Cerebellar cortex (tissue), 1 donor: ENCODE measurements around the gene FHOD3.
"Not testable (repeated sequence)": the region's sequence is repeated elsewhere in the genome, so short reads cannot be mapped to it uniquely, and the experiment has no call there.

Source experiments
- DNase-seq: peaks from one replicate; pipeline ENCODE4 v3.0.0-alpha.2; 2015; ENCODE audit warnings: low spot score

Gene FHOD3

GRCh38 chr18:36756242-36756641, 458.7 kb downstream of the FHOD3 start:
- DNase-seq = no peak

GRCh38 chr18:36757081-36757480, 459.6 kb downstream of the FHOD3 start:
- peak; percentile 51 for DNase-seq

GRCh38 chr18:36757991-36758390, 460.5 kb downstream of the FHOD3 start:
- no peak for DNase-seq

GRCh38 chr18:36758623-36759022, 461.1 kb downstream of the FHOD3 start:
- DNase-seq = no peak

- DNase-seq = no peak
These were observed 461.8 kb downstream of the FHOD3 start for GRCh38 chr18:36759167-36759776.

- DNase-seq = no peak
These were observed 463.1 kb downstream of the FHOD3 start for GRCh38 chr18:36760598-36760997.

- DNase-seq = no peak
These were observed 463.7 kb downstream of the FHOD3 start for GRCh38 chr18:36761186-36761698.

GRCh38 chr18:36762074-36762473, 464.6 kb downstream of the FHOD3 start:
- no peak for DNase-seq

- DNase-seq = not testable (repeated sequence)
These were observed 465.5 kb downstream of the FHOD3 start for GRCh38 chr18:36762965-36763364.

- no peak for DNase-seq
These were observed 469.3 kb downstream of the FHOD3 start for GRCh38 chr18:36766836-36767235.

GRCh38 chr18:36769172-36769571, 471.7 kb downstream of the FHOD3 start:
- no peak for DNase-seq

GRCh38 chr18:36769611-36770314, 472.2 kb downstream of the FHOD3 start:
- peak; percentile 12 for DNase-seq

GRCh38 chr18:36770315-36770946, 472.9 kb downstream of the FHOD3 start:
- no peak for DNase-seq

- DNase-seq = no peak
These were observed 473.7 kb downstream of the FHOD3 start for GRCh38 chr18:36771245-36771644.

- no peak for DNase-seq
These were observed 474.8 kb downstream of the FHOD3 start for GRCh38 chr18:36772241-36772723.

GRCh38 chr18:36775396-36775795, 477.9 kb downstream of the FHOD3 start:
- DNase-seq = no peak

- DNase-seq = no peak
These were observed 479.1 kb downstream of the FHOD3 start for GRCh38 chr18:36776650-36777049.

- no peak for DNase-seq
These were observed 480.1 kb downstream of the FHOD3 start for GRCh38 chr18:36777566-36777965.

GRCh38 chr18:36780748-36781147, 483.2 kb downstream of the FHOD3 start:
- no peak for DNase-seq

GRCh38 chr18:36782710-36783109, 485.2 kb downstream of the FHOD3 start:
- DNase-seq = no peak

- no peak for DNase-seq
These were observed 486.3 kb downstream of the FHOD3 start for GRCh38 chr18:36783792-36784191.

- no peak for DNase-seq
These were observed 489.2 kb downstream of the FHOD3 start for GRCh38 chr18:36786686-36787085.
